DMS79 treated with DMSO at 0.1 percent for 48 hours (cell line): ENCODE measurements around the gene OPCML.

Experiments
- DNase-seq: peaks from one replicate; lab custom pipeline; 2025; lab: John Stamatoyannopoulos, UW

Gene OPCML

DNA sequence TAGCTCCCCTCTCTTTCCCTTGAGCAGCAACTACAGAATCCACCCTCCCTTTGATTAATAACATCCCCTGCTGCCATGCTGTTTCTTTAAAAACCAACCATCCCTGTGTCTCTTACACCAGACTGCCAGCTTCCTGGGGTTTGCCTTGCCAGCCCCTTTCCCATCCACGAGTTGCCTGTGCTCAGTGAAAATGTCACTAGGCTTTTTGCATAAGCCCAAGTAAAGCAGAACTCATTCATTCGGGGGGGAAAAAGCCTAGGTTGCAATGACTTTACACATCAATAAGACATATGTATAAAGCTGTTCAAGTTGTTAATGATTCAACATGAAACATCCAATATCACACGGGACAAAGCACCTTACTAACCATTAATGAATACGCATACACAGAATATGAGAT is 398.7 kb downstream of the OPCML start:
- DNase-seq: no peak

DNA sequence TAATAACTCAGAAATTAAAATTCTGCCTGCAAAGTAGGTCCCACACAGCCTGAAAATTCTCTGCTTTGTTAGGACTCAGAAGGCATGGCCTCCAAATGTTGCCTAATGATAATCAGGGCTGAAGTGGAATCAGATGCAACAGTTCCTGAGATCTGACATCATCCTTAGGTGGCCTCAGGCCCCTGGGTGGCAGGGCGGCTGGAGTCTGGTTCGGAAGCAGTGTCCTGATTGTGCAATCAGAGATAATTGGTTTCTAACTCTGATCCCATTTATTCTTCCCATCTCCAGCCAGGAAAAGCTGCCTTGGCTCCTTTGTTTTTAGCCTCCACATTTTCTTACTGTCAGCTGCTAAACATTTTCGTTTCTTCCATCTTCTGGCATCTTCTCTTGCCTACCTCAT is 399.3 kb downstream of the OPCML start:
- DNase-seq: no peak

DNA sequence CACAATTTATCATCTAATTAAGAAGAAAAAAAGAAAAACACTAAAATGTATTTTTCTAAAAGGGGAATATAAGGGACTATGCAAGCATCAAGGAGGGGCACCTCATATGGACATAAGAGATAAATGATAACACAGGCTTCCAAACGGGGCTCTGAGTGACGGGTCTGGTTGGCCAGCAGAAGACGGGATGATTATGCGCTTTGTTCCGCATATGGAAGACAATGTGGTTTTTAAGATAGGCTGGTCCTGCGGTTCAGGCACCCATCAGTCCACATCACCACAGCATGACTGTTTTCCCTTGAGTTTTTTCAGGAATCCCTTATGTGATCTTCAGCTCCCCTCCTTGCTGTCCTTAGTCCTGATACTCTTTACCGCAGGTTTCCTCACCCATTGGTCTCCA is 404.6 kb downstream of the OPCML start:
- no peak for DNase-seq

- DNase-seq: no peak
Measured at GRCh38 chr11:133123796-133124195, 408.5 kb downstream of the OPCML start.

- DNase-seq: no peak
Measured at GRCh38 chr11:133123366-133123765, 408.9 kb downstream of the OPCML start.

DNA sequence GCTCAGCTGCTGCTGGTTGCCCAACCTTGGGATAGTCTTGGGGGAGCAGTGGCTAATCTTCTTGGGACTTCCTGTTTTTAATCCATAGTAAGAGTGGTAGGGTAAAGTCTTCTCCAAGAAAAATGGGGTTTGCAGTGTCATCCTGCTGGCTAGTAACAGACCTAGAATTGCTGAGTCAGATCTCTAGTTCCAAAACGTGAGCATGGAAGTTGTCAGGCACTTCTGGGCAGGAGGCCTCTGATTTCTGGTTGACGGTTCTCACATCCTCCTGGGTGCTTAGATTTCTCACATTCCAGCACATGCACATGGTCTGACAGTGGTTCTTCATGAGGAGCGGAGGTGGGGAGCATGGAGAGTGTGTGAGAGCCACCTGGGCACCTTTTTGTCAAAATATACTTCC is 410.0 kb downstream of the OPCML start:
- DNase-seq: no peak

GRCh38 chr11:133118563-133119268 is 413.6 kb downstream of the OPCML start:
- DNase-seq: no peak

DNA sequence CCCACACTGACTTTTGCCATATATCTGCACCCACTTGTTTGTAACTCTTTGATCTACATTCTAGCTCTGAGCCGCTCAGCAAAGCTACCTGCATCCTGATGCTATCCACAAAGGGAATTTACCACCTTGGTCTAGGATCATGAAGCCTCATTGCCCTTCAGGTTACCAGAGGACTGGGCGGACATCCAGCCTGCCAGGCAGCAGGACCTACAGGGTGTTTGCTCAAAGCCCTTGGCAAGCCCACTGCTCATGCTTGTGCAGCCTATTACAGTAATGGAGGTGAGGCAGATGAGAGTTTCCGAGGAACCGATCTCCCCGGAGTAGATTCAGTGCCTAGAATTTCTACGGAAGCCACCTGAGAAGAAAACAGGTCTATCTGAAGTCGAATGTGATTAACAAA is 417.2 kb downstream of the OPCML start:
- no peak for DNase-seq

GRCh38 chr11:133107763-133108162 is 424.5 kb downstream of the OPCML start:
- no peak for DNase-seq

GRCh38 chr11:133107136-133107535 is 425.2 kb downstream of the OPCML start:
- no peak for DNase-seq

- DNase-seq: no peak
Measured at GRCh38 chr11:133106417-133106816, 425.9 kb downstream of the OPCML start.

DNA sequence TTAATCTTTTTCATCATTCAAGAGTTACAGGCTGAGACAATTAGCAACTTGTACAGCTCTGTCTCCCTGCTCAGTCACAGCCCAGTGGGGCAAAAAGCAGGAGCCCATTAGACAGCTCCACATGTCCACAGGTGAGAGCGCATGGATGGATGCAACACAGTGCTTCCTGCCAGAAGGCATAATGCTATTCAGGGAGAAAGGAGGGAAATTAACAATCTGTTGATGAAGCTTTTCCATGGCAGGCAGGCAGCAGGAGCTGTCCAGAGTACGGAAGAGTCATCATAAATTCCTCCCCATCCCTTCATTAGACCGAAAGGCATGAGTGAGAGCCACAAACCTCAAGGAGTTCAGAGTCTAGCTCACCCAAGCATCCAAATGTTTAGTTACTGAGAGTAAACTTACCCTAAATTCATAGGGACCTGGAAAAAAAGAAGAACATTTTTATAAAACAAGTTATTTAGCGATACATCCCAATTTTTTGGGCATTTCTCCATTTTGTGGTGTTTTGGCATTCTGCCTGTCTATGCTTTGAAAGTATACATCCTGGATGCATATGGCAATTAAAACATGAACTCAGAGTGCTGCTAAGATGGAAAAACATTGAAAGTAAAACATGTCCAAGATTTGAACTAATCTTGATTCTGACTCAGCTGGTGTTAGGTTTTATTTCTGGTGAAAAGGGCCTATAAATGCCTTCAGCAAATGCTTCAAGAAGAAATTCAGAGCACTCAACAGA is 428.1 kb downstream of the OPCML start:
- no peak for DNase-seq

GRCh38 chr11:133096981-133097380 is 435.3 kb downstream of the OPCML start:
- DNase-seq: no peak

DNA sequence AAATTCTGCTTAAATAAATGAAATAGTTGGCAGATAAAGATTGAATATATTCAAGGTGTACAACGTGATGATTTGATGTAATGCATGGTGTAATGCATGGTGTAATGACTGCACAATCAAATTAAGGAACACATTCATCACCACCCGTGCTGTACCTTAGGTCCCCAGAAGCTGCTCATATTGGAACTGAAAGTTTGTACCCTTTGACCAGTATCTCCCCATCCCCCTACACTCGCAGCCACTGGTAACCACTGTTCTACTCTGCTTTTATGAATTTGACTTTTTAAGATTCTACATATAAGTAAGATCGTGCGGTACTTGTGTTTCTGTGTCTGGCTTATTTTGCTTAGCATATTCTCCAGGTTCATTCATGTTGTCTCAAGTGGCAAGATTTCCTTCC is 445.8 kb downstream of the OPCML start:
- DNase-seq: no peak

DNA sequence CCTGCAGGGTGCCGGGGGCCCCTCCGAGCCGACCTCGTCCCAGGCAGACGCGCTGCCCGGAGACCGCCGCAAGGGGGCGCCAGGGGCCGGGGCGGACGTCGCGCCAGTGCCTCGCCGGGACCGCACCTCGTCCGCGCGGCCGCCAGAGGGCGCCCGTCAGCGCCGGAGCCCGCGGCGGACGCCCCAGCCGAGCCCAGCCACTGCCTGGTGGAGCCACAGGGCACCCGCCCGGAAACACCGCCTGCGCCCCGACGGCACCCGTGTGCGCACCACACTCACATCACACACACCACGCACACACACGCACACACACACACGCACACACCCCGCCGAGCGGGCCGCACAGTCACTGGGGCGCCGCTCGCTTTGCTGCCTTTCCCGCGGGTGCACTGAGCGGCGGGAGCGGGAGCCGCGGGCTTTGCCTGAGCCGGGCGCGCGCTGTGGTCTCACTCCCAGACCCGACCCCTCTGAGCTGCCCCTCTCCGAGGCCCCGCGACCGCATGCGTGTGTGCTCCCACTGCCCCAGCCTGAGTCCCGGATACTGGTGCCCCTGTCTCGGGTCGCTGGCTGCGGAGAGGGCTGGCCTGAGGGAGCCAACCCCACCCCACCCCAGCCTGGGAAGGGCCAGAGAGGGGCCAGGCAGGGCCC is 449.3 kb downstream of the OPCML start:
- DNase-seq: peak; percentile 34

GRCh38 chr11:133082453-133082781 is 449.9 kb downstream of the OPCML start:
- no peak for DNase-seq

- no peak for DNase-seq
Measured at GRCh38 chr11:133081730-133082452, 450.4 kb downstream of the OPCML start.

- DNase-seq: no peak
Measured at GRCh38 chr11:133081020-133081419, 451.3 kb downstream of the OPCML start.

DNA sequence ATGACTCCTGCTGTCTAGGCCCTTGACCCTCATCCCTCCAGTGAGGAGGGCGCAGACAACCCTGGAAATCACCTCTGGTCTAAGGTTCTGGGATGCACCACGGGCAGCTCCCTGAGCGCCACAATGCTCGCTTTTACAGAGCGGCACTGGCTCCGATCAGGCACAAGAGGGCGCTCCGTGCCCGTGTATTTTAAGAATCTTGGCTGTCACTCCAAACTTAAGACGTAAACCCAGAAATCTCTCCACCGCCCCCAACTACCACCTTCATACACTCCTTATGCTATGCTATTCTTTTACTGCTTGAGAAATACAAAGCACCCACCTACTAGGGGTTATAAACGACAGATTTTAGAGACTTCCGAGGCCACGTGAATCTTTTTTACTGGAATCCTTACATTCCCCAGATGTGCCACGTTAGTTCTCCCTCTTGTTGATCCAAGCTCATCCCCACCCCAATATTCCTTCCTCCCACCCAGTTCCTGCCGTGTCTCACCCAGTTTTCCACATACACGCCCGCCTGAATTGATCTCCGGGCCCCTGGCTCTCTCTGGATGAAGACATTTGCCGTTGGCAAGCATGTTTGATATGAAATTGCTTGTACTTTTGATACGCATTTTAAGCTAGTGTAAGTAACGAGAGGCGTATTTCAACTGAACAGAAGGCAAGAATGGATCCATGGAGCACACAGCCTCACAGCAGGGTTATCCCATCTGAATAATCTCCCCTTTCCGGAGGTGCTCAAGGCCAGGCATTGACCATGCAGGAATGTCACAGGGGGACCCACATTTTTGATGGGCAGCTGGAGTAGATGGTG is 453.5 kb downstream of the OPCML start:
- DNase-seq: peak; percentile 45

DNA sequence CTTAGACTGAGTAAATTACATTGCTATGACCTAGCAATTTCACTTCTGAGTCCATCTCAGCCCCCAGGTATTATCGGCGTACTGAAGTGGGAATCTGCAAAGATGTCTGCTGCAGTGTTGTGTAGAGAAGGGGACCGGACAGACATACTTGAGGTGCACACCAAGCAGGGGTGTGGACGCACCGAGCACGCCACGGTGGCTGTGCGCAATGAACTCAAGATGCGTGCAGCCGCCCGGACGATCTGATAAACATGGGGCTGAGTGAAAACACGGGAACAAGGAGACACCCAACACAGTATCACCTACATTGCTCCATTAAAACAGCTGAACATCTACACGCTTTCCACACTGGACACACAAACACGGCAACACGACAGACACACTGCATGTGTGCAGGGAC is 454.3 kb downstream of the OPCML start:
- DNase-seq: no peak

DNA sequence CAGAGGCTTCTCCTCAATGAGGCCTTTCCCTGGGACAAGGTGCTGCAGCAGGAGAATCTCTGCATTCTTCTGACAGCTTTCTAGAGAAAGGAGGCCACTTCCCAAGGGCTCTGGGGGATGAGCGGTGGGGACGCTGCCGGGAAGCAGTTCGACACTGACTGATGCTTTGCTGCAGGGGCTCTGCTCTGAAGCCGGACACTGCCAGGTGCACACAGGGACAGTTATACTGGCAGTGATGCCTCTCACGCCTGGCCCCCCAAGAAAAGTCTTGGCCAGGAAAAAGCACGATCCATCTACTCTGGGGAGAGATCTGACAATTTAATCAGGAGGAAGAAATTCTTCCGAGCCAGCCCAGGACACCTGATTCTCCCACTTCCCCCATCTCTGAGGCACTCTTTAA is 456.9 kb downstream of the OPCML start:
- no peak for DNase-seq
